NCI-H774 (cell line): ENCODE data around the gene THAP3.
"Not testable (repeated sequence)": the region's sequence is repeated elsewhere in the genome, so short reads cannot be mapped to it uniquely, and the experiment has no call there.

ENCODE experiments used
- DNase-seq: peaks from one replicate; lab custom pipeline; 2025; lab: John Stamatoyannopoulos, UW

THAP3 gene

GRCh38 chr1:6635161-6635909, 10.7 kb downstream of the THAP3 start:
- no peak for DNase-seq

- no peak for DNase-seq
These were observed 11.5 kb downstream of the THAP3 start for GRCh38 chr1:6635910-6636760.

GRCh38 chr1:6636778-6637177, 12.1 kb downstream of the THAP3 start:
- not testable (repeated sequence) for DNase-seq

- no peak for DNase-seq
These were observed 13.1 kb downstream of the THAP3 start for GRCh38 chr1:6637770-6638169.

- no peak for DNase-seq
These were observed 13.6 kb downstream of the THAP3 start for GRCh38 chr1:6638226-6638625.

GRCh38 chr1:6640867-6641266, 16.2 kb downstream of the THAP3 start:
- not testable (repeated sequence) for DNase-seq

- DNase-seq: no peak
These were observed 20.4 kb downstream of the THAP3 start for GRCh38 chr1:6645018-6645417.

GRCh38 chr1:6646499-6647148, 22.0 kb downstream of the THAP3 start:
- no peak for DNase-seq

- DNase-seq: no peak
These were observed 23.9 kb downstream of the THAP3 start for GRCh38 chr1:6648556-6648955.

GRCh38 chr1:6651909-6652308, 27.2 kb downstream of the THAP3 start:
- no peak for DNase-seq

GRCh38 chr1:6652986-6653385, 28.3 kb downstream of the THAP3 start:
- no peak for DNase-seq

GRCh38 chr1:6653436-6654290, 29.0 kb downstream of the THAP3 start:
- no peak for DNase-seq

GRCh38 chr1:6657138-6657537, 32.5 kb downstream of the THAP3 start:
- DNase-seq: no peak

GRCh38 chr1:6658359-6659060, 33.8 kb downstream of the THAP3 start:
- DNase-seq: no peak

- no peak for DNase-seq
These were observed 35.9 kb downstream of the THAP3 start for GRCh38 chr1:6660415-6661049.

GRCh38 chr1:6662468-6662867, 37.8 kb downstream of the THAP3 start:
- not testable (repeated sequence) for DNase-seq

- no peak for DNase-seq
These were observed 42.0 kb downstream of the THAP3 start for GRCh38 chr1:6666696-6667095.

- DNase-seq: no peak
These were observed 42.5 kb downstream of the THAP3 start for GRCh38 chr1:6667139-6667538.

- no peak for DNase-seq
These were observed 43.8 kb downstream of the THAP3 start for GRCh38 chr1:6668503-6668902.

GRCh38 chr1:6672558-6672957, 47.9 kb downstream of the THAP3 start:
- DNase-seq: no peak
